Measurements from ENCODE around the gene RRAGB.
"Not testable (repeated sequence)": the region's sequence is repeated elsewhere in the genome, so short reads cannot be mapped to it uniquely, and the experiment has no call there.

Gene RRAGB

GRCh38 chrX:55702671-55703070, 14.9 kb upstream of the RRAGB start:
- Mint-ChIP-seq H3K27ac (no peak overlapping the region), H3K4me1 (no peaks in the 10 kb centered on the region), H3K9me3 (peaks cover 80% of the 10 kb centered on the region), H3K4me3 (no peak overlapping the region), H3K27me3 (ENCODE audit: low read depth, poor library complexity) (no peaks in the 10 kb centered on the region), H3K36me3 (ENCODE audit: low read depth) (no peaks in the 10 kb centered on the region)
- no peak for DNase-seq
- TF ChIP-seq, protein P1, sequence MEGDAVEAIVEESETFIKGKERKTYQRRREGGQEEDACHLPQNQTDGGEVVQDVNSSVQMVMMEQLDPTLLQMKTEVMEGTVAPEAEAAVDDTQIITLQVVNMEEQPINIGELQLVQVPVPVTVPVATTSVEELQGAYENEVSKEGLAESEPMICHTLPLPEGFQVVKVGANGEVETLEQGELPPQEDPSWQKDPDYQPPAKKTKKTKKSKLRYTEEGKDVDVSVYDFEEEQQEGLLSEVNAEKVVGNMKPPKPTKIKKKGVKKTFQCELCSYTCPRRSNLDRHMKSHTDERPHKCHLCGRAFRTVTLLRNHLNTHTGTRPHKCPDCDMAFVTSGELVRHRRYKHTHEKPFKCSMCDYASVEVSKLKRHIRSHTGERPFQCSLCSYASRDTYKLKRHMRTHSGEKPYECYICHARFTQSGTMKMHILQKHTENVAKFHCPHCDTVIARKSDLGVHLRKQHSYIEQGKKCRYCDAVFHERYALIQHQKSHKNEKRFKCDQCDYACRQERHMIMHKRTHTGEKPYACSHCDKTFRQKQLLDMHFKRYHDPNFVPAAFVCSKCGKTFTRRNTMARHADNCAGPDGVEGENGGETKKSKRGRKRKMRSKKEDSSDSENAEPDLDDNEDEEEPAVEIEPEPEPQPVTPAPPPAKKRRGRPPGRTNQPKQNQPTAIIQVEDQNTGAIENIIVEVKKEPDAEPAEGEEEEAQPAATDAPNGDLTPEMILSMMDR (IDR thresholded peaks at IDR 0.05) = no peak

DNA sequence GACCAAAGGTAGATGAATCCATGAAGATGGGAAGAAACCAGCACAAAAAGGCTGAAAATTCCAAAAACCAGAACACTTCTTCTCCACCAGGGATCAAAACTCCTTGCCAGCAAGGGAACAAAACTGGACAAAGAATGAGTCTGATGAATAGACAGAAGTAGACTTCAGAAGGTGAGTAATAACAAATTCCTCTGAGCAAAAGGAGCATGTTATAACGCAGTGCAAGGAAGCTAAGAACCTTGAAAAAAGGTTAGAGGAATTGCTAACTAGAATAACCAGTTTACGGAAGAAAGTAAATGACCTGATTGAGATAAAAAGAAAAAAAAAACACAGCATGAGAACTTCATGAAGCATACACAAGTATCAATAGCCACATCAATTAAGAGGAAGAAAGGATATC, 14.1 kb upstream of the RRAGB start:
- not testable (repeated sequence) for H3K4me3 Mint-ChIP-seq; H3K36me3 Mint-ChIP-seq (ENCODE audit: low read depth); H3K27ac Mint-ChIP-seq; H3K27me3 Mint-ChIP-seq (ENCODE audit: low read depth, poor library complexity); H3K4me1 Mint-ChIP-seq; DNase-seq
- H3K9me3 Mint-ChIP-seq = peaks cover 82% of the 10 kb centered on the region

GRCh38 chrX:55705066-55705465, 12.5 kb upstream of the RRAGB start:
- H3K4me3 Mint-ChIP-seq; H3K27me3 Mint-ChIP-seq (ENCODE audit: low read depth, poor library complexity); DNase-seq; H3K36me3 Mint-ChIP-seq (ENCODE audit: low read depth); H3K27ac Mint-ChIP-seq; H3K4me1 Mint-ChIP-seq: not testable (repeated sequence)
- peaks cover 84% of the 10 kb centered on the region for H3K9me3 Mint-ChIP-seq

- Mint-ChIP-seq H3K36me3 (ENCODE audit: low read depth) (no peaks in the 10 kb centered on the region), H3K9me3 (peaks cover 82% of the 10 kb centered on the region), H3K4me3 (no peak overlapping the region), H3K27me3 (ENCODE audit: low read depth, poor library complexity) (peaks cover 2% of the 10 kb centered on the region), H3K27ac (no peak overlapping the region), H3K4me1 (no peaks in the 10 kb centered on the region)
- TF ChIP-seq, protein P1 (IDR thresholded peaks at IDR 0.05) = no peak
- no peak for DNase-seq
These were observed 7.8 kb upstream of the RRAGB start for GRCh38 chrX:55709735-55710134.

GRCh38 chrX:55710701-55711100, 6.8 kb upstream of the RRAGB start:
- no peak overlapping the region for H3K4me3 Mint-ChIP-seq
- TF ChIP-seq, protein P1 (IDR thresholded peaks at IDR 0.05) = no peak
- H3K27ac Mint-ChIP-seq = no peak overlapping the region
- peaks cover 80% of the 10 kb centered on the region for H3K9me3 Mint-ChIP-seq
- H3K4me1 Mint-ChIP-seq = no peaks in the 10 kb centered on the region
- H3K36me3 Mint-ChIP-seq (ENCODE audit: low read depth) = no peaks in the 10 kb centered on the region
- H3K27me3 Mint-ChIP-seq (ENCODE audit: low read depth, poor library complexity) = peaks cover 3% of the 10 kb centered on the region
- DNase-seq = no peak

DNA sequence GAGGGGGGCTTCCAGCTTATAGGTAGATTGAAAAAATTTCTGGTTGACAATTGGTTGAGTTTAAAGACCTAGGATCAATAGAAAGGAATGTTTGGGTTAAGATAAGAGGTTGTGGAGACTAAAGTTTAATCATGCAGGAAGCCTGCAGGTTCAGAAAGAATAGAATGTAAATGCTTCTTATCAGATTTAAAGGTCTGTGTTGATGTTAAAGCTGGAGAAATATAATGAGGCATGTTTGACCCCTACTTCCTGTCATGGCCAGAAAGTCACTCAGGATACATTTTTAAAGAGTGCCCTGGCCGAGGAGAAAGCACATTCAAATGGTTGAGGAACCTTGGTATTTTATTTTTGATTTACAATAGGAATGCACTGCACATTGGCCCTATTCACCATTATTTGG, 3.9 kb upstream of the RRAGB start:
- TF ChIP-seq, protein P1 (IDR thresholded peaks at IDR 0.05) = no peak
- peaks cover 6% of the 10 kb centered on the region for H3K27me3 Mint-ChIP-seq (ENCODE audit: low read depth, poor library complexity)
- DNase-seq = no peak

GRCh38 chrX:55714161-55714560, 3.4 kb upstream of the RRAGB start:
- Mint-ChIP-seq H3K9me3 (peaks cover 68% of the 10 kb centered on the region), H3K36me3 (ENCODE audit: low read depth) (peaks cover 6% of the 10 kb centered on the region), H3K27ac (no peak overlapping the region), H3K4me3 (no peak overlapping the region), H3K27me3 (ENCODE audit: low read depth, poor library complexity) (peaks cover 6% of the 10 kb centered on the region), H3K4me1 (peaks cover 10% of the 10 kb centered on the region)
- DNase-seq = no peak
- TF ChIP-seq, protein P1 (IDR thresholded peaks at IDR 0.05) = no peak

More for the DNA sequence above, 3.9 kb upstream of the RRAGB start:
- Mint-ChIP-seq H3K4me1 (peaks cover 8% of the 10 kb centered on the region), H3K4me3 (no peak overlapping the region), H3K27ac (no peak overlapping the region), H3K36me3 (ENCODE audit: low read depth) (peaks cover 6% of the 10 kb centered on the region), H3K9me3 (peaks cover 71% of the 10 kb centered on the region)
